SK-N-SH treated with all-trans-retinoic acid at 6 μM for 48 hours (cell line): ENCODE results near the gene GLIS2.

ENCODE experiments used
- CSRNP3 ChIP-seq: fragments of 250-450 bp; sonication (Bioruptor Pico); IDR thresholded peaks from 2 replicates; pipeline ENCODE4 v1.5.1; 2021; ENCODE audit warnings: mild to moderate bottlenecking, moderate library complexity
- GLIS3 ChIP-seq: fragments of 250-450 bp; sonication (Bioruptor Pico); IDR thresholded peaks from 2 replicates; pipeline ENCODE4 v1.5.0; 2020; ENCODE audit warnings: mild to moderate bottlenecking, moderate library complexity
- TCF4 ChIP-seq: fragments of 250-450 bp; sonication (Bioruptor Pico); IDR thresholded peaks from 2 replicates; pipeline ENCODE4 v1.8.0; 2021; ENCODE audit warnings: mild to moderate bottlenecking, moderate library complexity, borderline replicate concordance
- TSHZ2 ChIP-seq: fragments of 250-450 bp; sonication (Bioruptor Pico); IDR thresholded peaks from 2 replicates; pipeline ENCODE4 v1.5.0; 2020; ENCODE audit warnings: mild to moderate bottlenecking, moderate library complexity
- ZC3H10 ChIP-seq: fragments of 250-450 bp; sonication (Bioruptor Pico); IDR thresholded peaks from 2 replicates; pipeline ENCODE4 v1.5.1; 2021; ENCODE audit warnings: mild to moderate bottlenecking, moderate library complexity

GRCh38 chr16:4336701-4337539 is 21.1 kb downstream of the GLIS2 start:
- no peak for TF ChIP-seq TSHZ2 (CRISPR knock-in tag)
- TF ChIP-seq GLIS3 (CRISPR knock-in tag), result no peak
- TF ChIP-seq CSRNP3 (CRISPR knock-in tag), result no peak
- TF ChIP-seq ZC3H10, result no peak
- no peak for TF ChIP-seq TCF4 (CRISPR knock-in tag)
